Prostate gland (tissue), 2 donors: ENCODE results near the gene HOXA11. TPM values are rescaled to one million over a fixed set of nuclear protein-coding genes. Genes with fewer than 3 reads are reported as not detected.

Experiments
- DNase-seq: peaks from one replicate; pipeline ENCODE4 v3.0.0-alpha.2; 2019; ENCODE audit warnings: low spot score
- H3K27ac ChIP-seq, 2 donors: fragments of 200-600 bp; sonication (generic); 2 replicates each; pipeline ENCODE4 v1.5.1; 2017 to 2019
- H3K27me3 ChIP-seq: fragments of 200-600 bp; sonication (generic); replicated peaks from 2 replicates; pipeline ENCODE4 v1.5.1; 2019; ENCODE audit not compliant: insufficient read depth
- H3K36me3 ChIP-seq, 2 donors: fragments of 200-600 bp; sonication (generic); 1 replicate in 1 of 2; 2 replicates in 1 of 2; pipeline versions ENCODE4 v1.5.1 to v1.8.1; 2017 to 2019
- H3K4me1 ChIP-seq: fragments of 200-600 bp; sonication (generic); replicated peaks from 2 replicates; pipeline ENCODE4 v1.5.1; 2019
- H3K4me3 ChIP-seq, 2 donors: fragments of 200-600 bp; sonication (generic); 2 replicates each; pipeline ENCODE4 v1.5.1; 2017 to 2019
- H3K9me3 ChIP-seq: fragments of 200-600 bp; sonication (generic); 2 replicates; pipeline ENCODE4 v1.5.1; 2017
- POLR2A ChIP-seq: fragments of 450-650 bp; IDR thresholded peaks from one replicate; pipeline ENCODE4 v1.6.1; 2016; ENCODE audit warnings: antibody characterized with exemption, mild to moderate bottlenecking
- POLR2AphosphoS5 ChIP-seq: sonication (generic); formaldehyde crosslinking; IDR thresholded peaks from one replicate; pipeline ENCODE4 v1.6.1; 2017; ENCODE audit warnings: antibody characterized with exemption
- WGBS: methylation state at CpG from one replicate; pipeline ENCODE4 v1.1.5; 2018; 5-methylcytosine and 5-hydroxymethylcytosine counted together
- intact Hi-C: fragments of 100-400 bp; cut with DNase I; formaldehyde crosslinking; loops from one replicate; pipeline ENCODE4 v1.14.2; 2022
- total RNA-seq, 2 donors: library from RNA; depleted of rRNA; stranded (reverse); fragments of >200 nt; gene quantifications; one replicate each; pipeline ENCODE4 v1.1.0, GENCODE V29; 2016
- TF ChIP-seq, protein P1 (sequence below), 4 experiments: fragments of 200-600 bp in 2 of 4; fragments of 450-650 bp in 2 of 4; sonication (generic) in 2 of 4; IDR thresholded peaks; 1 replicate in 3 of 4; 2 replicates in 1 of 4; pipeline ENCODE4 v1.5.1; 2016 to 2019; ENCODE audit warnings: antibody characterized with exemption in 4 of 4, mild to moderate bottlenecking in 2 of 4, moderate library complexity in 2 of 4

The HOXA11 gene
- total RNA-seq, 2 donors from 2014 or later = 8.5 to 9.8 TPM

DNA sequence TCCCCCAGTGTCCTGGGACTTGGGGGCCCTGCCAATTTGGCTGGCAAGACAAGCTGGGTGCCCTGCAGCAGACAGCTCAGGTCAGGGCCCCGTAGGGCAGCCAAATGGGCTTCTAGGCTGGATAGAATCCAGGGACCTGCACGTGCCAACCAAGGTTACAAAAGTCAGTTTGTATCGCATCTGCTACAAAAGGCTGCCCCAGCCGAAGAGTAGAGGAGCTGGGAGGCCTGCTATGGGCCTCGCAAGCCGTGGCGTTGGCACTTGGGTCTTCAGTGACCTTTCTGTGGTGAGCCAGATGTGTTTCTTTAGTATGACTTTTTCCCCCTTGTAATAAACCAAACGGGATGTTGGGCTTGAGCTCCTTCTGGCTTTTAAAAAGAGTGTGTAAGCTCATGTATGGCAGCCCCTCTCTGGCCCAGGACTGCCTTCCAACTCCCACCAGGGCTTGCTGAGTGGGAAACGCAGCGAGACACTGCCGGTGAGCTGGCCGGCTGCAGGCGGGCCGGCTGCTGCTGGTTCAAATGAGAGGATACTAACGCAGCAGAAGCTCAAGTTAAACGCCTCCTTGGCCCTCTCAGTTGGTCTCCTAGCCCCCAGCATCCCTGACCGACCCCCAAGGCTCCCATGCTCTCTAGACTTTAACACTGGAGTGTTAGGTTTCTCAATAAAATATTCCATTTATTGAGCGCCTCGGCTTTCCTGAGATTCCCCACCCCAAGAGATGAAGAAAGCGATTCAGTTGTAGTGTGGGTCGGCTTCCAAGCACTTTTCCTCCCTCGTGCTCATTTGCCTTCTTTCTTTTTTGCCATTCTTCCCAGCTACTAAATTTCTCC, 7.9 kb downstream of the HOXA11 start:
- H3K4me1 ChIP-seq = no peaks in the 10 kb centered on the region
- H3K36me3 ChIP-seq = no peaks in the 10 kb centered on the region
- DNase-seq = no peak
- TF ChIP-seq POLR2A (no peak), POLR2AphosphoS5 (no peak)
- TF ChIP-seq, protein P1, sequence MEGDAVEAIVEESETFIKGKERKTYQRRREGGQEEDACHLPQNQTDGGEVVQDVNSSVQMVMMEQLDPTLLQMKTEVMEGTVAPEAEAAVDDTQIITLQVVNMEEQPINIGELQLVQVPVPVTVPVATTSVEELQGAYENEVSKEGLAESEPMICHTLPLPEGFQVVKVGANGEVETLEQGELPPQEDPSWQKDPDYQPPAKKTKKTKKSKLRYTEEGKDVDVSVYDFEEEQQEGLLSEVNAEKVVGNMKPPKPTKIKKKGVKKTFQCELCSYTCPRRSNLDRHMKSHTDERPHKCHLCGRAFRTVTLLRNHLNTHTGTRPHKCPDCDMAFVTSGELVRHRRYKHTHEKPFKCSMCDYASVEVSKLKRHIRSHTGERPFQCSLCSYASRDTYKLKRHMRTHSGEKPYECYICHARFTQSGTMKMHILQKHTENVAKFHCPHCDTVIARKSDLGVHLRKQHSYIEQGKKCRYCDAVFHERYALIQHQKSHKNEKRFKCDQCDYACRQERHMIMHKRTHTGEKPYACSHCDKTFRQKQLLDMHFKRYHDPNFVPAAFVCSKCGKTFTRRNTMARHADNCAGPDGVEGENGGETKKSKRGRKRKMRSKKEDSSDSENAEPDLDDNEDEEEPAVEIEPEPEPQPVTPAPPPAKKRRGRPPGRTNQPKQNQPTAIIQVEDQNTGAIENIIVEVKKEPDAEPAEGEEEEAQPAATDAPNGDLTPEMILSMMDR (IDR thresholded peaks at IDR 0.05) = no peak
- intact Hi-C loops = no loop called here
- WGBS = 29% methylated on average over 22 of the region's 22 CpGs
- peak overlapping the region; percentile 61 to 80 for H3K4me3 ChIP-seq
- H3K27me3 ChIP-seq = no peaks in the 10 kb centered on the region
- H3K27ac ChIP-seq = peak overlapping the region; percentile 96
- no peaks in the 10 kb centered on the region for H3K9me3 ChIP-seq

DNA sequence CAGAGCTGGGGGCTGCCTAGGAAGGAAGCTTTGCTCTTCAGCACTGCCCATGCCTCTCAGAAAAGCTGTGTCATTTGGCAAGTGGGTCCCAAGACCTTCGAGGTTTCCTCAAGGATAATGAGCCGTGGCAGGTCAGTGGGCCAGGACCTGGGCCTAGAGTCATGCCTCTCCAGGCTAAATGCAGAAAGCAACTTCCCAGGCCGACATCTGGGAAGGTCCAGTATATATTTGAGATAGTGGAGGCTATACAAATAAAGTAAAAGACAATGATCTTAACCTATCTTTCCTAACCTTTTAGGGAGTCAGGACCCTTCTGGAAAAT, 8.5 kb downstream of the HOXA11 start:
- Histone ChIP-seq H3K4me3 (peak overlapping the region; percentile 61 to 80), H3K4me1 (no peaks in the 10 kb centered on the region), H3K9me3 (no peaks in the 10 kb centered on the region), H3K27ac (peak overlapping the region; percentile 96), H3K27me3 (no peaks in the 10 kb centered on the region), H3K36me3 (no peaks in the 10 kb centered on the region)
- 34% methylated on average over 3 of the region's 3 CpGs for WGBS
- DNase-seq = no peak
- intact Hi-C loops = no loop called here
- TF ChIP-seq, protein P1 (IDR thresholded peaks at IDR 0.05) = no peak
- no peak for TF ChIP-seq POLR2A
- no peak for TF ChIP-seq POLR2AphosphoS5

DNA sequence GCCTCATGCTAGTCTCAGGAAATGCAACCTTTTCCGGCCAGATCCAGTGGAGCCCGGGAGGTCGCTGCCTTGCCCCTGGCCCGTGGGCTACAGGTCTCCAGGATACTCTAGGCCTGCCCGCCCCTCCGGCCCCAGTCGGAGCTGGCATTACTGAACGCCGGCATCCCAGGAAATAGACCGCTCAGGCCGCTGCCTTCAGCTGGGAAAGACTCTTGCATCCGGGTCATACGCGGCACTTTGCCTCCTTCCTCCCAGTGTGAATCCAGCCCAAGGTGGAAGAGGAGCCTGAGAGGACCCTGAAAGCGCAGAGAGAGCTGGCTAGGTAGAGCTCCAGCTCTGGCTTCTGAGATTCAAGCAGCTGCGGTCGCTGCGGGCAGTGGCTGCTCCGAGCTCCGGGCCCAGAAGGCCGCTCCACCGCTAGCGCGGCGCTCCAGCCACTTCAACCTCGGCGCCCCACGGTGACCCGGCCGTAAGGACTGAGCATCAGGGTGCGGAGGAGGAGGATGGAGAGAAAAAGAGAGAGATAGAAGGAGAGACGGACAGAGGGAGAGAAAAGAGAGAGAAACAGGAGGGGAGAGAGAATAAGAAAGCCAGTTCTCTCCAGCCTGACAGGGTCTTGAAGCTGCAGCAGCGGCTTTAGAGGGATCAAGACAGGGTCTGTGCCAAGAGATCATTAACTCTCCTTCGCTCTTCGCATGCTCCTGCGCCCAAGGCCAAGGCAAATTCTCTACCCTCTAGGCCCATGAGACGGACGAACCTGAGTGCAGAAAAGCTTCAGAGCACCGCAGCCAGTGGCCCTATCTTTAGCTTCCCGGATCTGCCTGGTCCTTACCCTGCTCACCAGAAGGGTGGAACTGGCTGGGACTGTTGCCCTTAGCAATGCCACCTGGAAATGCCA, 9.2 kb downstream of the HOXA11 start:
- no peak for DNase-seq
- Histone ChIP-seq H3K27ac (peak overlapping the region; percentile 96), H3K4me3 (peak overlapping the region; percentile 61 to 80), H3K4me1 (no peaks in the 10 kb centered on the region), H3K36me3 (no peaks in the 10 kb centered on the region), H3K9me3 (no peaks in the 10 kb centered on the region), H3K27me3 (no peaks in the 10 kb centered on the region)
- intact Hi-C loops = no loop called here
- 21% methylated on average over 40 of the region's 40 CpGs for WGBS
- TF ChIP-seq POLR2AphosphoS5 = no peak
- TF ChIP-seq, protein P1 (IDR thresholded peaks at IDR 0.05) = peak in 2 of 4 experiments; percentile 3

DNA sequence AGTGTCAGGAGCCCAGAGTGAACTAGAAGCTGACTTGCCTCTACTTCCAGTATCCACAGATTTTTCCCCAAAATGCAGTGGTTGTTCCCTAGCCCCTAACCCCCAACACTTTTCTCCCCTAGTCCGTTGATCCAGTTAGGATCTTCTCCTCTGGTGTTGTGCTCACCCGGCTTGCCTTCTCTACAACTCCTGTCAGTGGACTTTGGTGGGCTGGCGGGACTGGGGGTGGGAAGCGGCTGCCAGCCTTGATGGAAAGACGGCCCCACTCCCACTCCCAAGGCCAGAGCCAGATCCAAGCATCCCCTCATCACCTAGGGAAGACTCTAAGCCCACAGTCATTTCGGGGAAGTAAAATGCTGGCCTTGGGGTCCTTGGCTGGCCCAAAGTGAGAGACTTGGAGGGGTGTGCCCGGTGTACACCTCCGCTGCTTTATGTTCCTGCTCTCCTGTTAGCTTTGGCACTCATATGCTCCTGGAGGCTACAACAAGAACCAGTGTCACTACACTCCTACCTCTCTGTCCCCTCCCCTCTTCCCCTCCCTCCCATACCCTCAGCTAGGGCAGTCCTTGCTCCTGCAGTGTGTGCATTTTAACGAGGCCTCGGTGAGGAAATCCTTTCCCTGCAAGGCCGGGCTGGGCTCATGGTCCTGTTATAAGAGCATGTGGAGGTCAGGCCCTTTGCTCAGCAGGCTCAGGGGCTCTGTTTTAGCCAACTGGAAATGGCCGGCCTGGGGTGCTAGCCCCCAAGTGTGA, 10.0 kb downstream of the HOXA11 start:
- intact Hi-C loops = no loop called here
- no peaks in the 10 kb centered on the region for H3K4me1 ChIP-seq
- 23% methylated on average over 12 of the region's 12 CpGs for WGBS
- H3K4me3 ChIP-seq = peak overlapping the region; percentile 61 to 80
- H3K27me3 ChIP-seq = no peaks in the 10 kb centered on the region
- peak; percentile 94 for DNase-seq
- H3K9me3 ChIP-seq = no peaks in the 10 kb centered on the region
- H3K27ac ChIP-seq = peak overlapping the region; percentile 96
- TF ChIP-seq POLR2A (peak; percentile 92), POLR2AphosphoS5 (peak; percentile 92)
- TF ChIP-seq, protein P1 (IDR thresholded peaks at IDR 0.05) = no peak
- H3K36me3 ChIP-seq = no peaks in the 10 kb centered on the region
